KOPT-K1 (cell line): ENCODE measurements around the gene CENPE.
A peak's percentile ranks its signal among the peaks of the same experiment; 100 is the strongest.

ENCODE experiments used
- H3K27ac ChIP-seq: fragments of 200-600 bp; sonication (generic); 2 replicates; pipeline ENCODE4 v1.5.1; 2016; ENCODE audit warnings: antibody characterized with exemption, mild to moderate bottlenecking, low read depth, low read length; ENCODE audit not compliant: poor library complexity, severe bottlenecking
- H3K36me3 ChIP-seq: fragments of 200-600 bp; sonication (generic); 2 replicates; pipeline ENCODE4 v1.5.1; 2017; ENCODE audit warnings: antibody characterized with exemption, mild to moderate bottlenecking, low read length, moderate library complexity; ENCODE audit not compliant: insufficient read depth
- H3K9me3 ChIP-seq: fragments of 200-600 bp; sonication (generic); 2 replicates; pipeline ENCODE4 v1.5.1; 2017; ENCODE audit warnings: antibody characterized with exemption, low read length, mild to moderate bottlenecking; ENCODE audit not compliant: insufficient read depth, poor library complexity, severe bottlenecking

Gene CENPE

DNA sequence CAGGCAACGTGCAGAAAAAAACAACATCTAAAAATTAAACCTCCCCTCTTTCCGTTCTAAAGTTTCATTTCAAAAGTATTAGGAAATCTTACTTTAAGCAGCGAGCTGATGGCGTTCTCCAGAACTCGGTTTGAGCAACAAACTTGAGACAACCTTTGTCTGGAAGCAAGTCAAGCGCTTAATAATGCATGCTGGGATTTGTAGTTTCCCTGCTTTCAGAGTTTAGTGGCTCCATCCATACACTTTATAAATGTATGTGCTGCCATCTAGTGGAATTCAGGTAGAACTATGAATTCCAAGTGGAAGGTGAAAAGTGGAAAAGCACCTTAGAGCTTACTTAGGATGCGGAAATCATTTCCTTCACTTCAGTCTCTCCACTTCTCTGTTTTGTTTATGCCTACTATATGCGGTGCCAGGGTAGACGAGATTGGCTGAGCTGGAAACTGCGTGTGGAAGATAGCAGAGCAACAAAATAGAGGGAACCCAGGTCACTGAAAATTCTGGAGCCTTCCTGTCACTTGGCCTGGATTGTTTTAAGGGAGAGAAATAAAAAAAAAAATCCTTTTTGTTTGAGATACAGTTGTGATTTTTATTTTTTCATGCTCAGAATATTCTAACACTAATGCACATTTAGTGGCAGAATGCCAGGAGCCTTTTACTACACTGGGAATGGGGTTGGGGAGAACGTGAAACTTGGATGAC, 98.3 kb downstream of the CENPE start, which contains the start of gene BDH2:
Gene BDH2, minus strand, starts transcription at position 144 of the 702 bp plus-strand sequence. CDS start 3,580 bp downstream, outside the sequence.
- peak within 1 kb of the TSS; percentile 46 for H3K27ac ChIP-seq
- no peaks in the 10 kb centered on the region for H3K9me3 ChIP-seq
- peaks cover 2% of the 10 kb centered on the region for H3K36me3 ChIP-seq

- peak overlapping the region; percentile 46 for H3K27ac ChIP-seq
- no peaks in the 10 kb centered on the region for H3K9me3 ChIP-seq
- H3K36me3 ChIP-seq, result no peaks in the 10 kb centered on the region
Observed at GRCh38 chr4:103098756-103099440, 99.2 kb downstream of the CENPE start.

- Histone ChIP-seq H3K36me3 (no peaks in the 10 kb centered on the region), H3K27ac (no peak overlapping the region), H3K9me3 (no peaks in the 10 kb centered on the region)
Observed at GRCh38 chr4:103098341-103098740, 99.8 kb downstream of the CENPE start.

DNA sequence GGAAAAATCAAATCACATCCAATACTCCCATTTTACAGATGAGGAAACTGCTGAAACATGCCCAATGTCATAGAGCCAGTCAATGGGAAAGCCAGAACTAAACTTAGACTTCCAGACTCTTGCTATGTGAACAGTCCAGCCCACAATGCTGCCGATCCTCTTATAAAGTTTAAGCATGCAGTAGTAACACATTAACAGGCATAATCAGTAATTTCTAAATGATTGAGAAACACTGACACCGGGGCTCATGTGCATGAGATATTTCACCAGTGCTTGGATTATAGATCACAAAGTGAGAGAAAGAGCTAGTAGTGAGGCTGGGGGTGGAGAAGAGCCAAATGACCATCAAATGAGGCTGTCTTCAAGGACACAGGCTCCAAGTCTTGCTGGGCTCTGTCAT, 101.0 kb downstream of the CENPE start:
- H3K9me3 ChIP-seq, result no peaks in the 10 kb centered on the region
- H3K27ac ChIP-seq, result no peak overlapping the region

DNA sequence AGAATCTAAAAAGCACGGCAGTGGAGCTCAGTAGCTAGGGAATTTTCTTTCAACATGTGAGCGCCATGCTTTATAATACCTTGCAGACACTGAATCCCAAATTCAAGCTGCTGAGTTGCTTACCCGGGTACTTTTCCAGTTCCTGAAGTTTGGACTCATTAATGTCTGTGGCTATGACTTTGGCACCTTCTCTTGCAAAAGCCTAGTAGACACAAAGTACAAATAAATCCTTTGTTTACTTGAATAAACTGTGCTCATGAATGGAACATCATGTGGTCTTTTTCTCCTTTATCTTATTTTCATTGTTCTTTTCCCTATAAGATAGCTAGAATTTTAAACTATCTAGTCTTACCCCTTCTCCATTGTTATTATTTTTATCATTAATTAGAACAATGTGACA, 103.1 kb downstream of the CENPE start:
- Histone ChIP-seq H3K27ac (no peak overlapping the region), H3K9me3 (no peaks in the 10 kb centered on the region), H3K36me3 (peaks cover 11% of the 10 kb centered on the region)

More for the DNA sequence above, 101.0 kb downstream of the CENPE start:
- H3K36me3 ChIP-seq, result no peaks in the 10 kb centered on the region

GRCh38 chr4:103092245-103092644, 105.9 kb downstream of the CENPE start:
- H3K27ac ChIP-seq, result peak overlapping the region; percentile 33
- H3K36me3 ChIP-seq, result peaks cover 34% of the 10 kb centered on the region

DNA sequence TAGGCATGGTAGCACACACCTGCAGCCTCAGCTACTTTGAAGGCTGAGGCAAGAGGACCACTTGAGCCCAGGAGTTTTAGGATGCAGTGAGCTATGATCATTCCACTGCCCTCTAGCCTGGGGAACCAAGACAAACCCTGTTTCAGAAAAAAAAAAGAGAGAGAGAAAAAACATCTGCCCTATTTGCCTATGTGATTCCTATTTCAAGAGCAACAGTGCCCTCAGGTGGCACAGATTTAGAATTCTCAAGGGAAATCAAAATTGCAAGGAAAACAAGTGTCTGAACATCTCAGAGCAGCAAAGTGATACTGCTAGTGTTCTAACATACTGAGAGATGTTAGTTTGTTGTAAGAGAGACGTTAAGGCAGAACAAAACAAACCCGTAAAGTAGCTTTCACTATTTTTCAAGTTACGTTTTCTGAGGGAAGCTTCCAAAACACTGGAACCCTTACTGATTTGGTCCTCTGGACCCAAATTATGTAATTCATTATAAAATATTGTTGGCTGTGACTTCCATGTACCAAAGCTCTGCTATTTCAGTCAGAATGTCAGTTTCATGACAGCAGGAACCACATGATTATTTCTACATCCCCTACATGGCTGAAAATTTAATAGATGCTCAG, 106.4 kb downstream of the CENPE start:
- Histone ChIP-seq H3K36me3 (peaks cover 39% of the 10 kb centered on the region), H3K27ac (peak overlapping the region; percentile 33), H3K9me3 (no peaks in the 10 kb centered on the region)

More at GRCh38 chr4:103092245-103092644, 105.9 kb downstream of the CENPE start:
- H3K9me3 ChIP-seq, result no peaks in the 10 kb centered on the region

- H3K9me3 ChIP-seq, result no peaks in the 10 kb centered on the region
- H3K27ac ChIP-seq, result no peak overlapping the region
- H3K36me3 ChIP-seq, result peaks cover 57% of the 10 kb centered on the region
Observed at GRCh38 chr4:103089481-103089880, 108.7 kb downstream of the CENPE start.

DNA sequence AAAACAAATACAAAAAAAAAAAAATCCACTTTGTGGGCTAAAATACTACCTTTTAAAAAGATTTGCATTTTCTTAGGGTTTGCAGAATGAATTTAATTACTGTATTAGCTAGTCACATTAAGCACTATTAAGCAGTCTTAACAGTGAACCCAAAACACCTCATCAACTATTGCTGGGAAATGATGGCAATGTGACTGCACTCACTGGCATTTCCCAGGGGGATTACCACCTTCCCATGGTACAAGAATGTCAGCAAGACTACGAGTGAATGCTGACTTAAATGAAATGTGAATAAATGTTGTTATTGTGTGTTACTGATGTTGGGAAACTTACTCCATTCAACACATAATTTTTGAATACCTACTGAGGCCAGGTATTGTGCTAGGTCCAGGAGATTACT, 111.6 kb downstream of the CENPE start:
- no peak overlapping the region for H3K27ac ChIP-seq
- H3K36me3 ChIP-seq, result peaks cover 57% of the 10 kb centered on the region
- H3K9me3 ChIP-seq, result no peaks in the 10 kb centered on the region

DNA sequence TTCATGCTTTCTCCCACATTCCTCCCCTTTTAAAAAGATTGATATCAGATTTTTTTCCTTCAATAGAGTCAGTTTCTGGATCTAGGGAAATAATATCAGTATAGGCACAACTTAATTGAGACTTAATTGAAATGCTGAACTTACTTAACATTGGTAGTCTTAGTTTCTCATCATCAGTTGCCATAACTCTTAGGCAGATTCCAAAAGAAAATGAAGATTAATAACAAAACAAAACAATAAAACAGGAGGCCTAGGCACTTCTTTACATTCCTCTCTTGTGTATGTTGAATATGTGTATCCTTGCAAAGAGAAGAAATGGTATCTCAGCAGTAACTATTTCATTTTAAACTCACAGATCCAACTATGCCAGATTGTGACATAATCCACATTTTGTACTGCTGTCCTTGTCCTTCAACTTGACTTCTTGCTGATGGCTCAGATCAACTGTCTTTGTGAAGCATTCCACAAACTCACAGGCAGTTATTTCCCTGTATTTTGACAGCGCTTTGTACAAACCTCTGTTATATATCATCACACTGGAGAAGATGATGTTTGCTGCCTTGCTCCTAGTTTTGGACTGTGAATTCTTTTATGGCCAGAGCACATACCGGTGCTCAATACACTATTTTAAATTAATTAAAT, 112.5 kb downstream of the CENPE start:
- H3K36me3 ChIP-seq, result peaks cover 52% of the 10 kb centered on the region
- H3K9me3 ChIP-seq, result no peaks in the 10 kb centered on the region
- H3K27ac ChIP-seq, result no peak overlapping the region

GRCh38 chr4:103079621-103080020, 118.5 kb downstream of the CENPE start:
- Histone ChIP-seq H3K9me3 (no peaks in the 10 kb centered on the region), H3K36me3 (peaks cover 5% of the 10 kb centered on the region; the same call in 1 of the 2 replicates), H3K27ac (no peak overlapping the region)

DNA sequence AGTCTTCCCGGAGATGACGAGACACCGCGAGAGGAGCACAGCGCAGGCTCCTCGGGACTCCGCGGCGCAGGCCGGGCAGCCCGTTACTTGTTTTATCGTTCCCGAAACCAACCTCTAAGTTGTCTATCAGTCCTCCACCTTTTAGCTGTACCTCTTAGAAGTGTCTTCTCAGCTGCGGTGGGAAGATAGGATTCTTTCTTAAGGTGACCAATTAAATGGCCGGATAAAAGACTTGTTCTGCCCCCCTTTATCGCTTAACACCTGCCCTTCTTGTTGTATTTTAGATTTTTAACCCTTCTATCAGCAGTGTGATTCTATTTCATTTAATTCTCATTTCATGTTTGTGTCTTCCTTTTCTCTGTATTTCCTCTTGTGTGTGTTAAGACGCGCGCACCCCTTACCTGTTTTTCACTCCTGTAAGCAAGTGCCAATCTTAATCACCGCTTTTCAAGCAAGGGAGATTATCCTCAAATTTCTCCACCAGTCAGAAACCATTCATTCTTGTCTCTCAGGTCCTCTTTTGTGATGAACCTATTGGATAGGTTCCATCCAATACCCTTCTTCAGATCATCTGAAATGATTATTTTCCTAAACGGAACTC, 121.3 kb downstream of the CENPE start, which contains the start of gene SLC9B2:
Gene SLC9B2, minus strand, starts transcription at position 15 of the 601 bp plus-strand sequence. CDS start 9,211 bp downstream, outside the sequence.
- Histone ChIP-seq H3K27ac (peak within 1 kb of the TSS; percentile 79), H3K9me3 (no peaks in the 10 kb centered on the region), H3K36me3 (peaks cover 21% of the 10 kb centered on the region)

- Histone ChIP-seq H3K9me3 (no peaks in the 10 kb centered on the region), H3K36me3 (peaks cover 21% of the 10 kb centered on the region), H3K27ac (peak overlapping the region; percentile 79)
Observed at GRCh38 chr4:103075894-103076746, 122.0 kb downstream of the CENPE start.

DNA sequence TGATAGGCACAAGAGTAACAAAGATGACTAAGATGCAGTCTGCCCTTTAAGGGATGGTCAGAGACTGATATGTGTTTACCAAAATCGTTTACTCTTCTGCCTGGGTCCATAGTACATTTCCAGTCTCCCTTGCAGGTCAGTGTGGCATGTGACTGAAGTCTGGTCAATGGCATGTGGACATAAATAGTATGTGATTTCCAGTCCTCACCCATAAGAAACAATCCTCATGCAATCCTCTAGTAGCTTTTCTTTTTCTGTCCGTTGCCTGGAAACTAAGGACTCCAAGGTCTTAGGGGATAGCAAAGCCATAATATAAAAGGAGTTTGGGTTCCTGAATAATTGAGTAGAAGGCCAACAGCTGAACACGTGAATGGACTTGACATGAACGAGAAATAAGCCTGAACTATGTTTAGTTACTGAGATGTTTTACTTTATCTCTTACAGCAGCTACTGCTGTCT, 122.7 kb downstream of the CENPE start:
- H3K9me3 ChIP-seq, result no peaks in the 10 kb centered on the region
- peaks cover 22% of the 10 kb centered on the region for H3K36me3 ChIP-seq
- H3K27ac ChIP-seq, result peak overlapping the region; percentile 79
